ENCODE measurements around the gene KCNJ14. TPM values are rescaled to one million over a fixed set of nuclear protein-coding genes. Genes with fewer than 3 reads are reported as not detected.
A peak's percentile ranks its signal among the peaks of the same experiment; 100 is the strongest.
"Not testable (repeated sequence)": the region's sequence is repeated elsewhere in the genome, so short reads cannot be mapped to it uniquely, and the experiment has no call there.

The KCNJ14 gene
- total RNA-seq, 1 experiment from 2014 or later, result 3.6 TPM

DNA sequence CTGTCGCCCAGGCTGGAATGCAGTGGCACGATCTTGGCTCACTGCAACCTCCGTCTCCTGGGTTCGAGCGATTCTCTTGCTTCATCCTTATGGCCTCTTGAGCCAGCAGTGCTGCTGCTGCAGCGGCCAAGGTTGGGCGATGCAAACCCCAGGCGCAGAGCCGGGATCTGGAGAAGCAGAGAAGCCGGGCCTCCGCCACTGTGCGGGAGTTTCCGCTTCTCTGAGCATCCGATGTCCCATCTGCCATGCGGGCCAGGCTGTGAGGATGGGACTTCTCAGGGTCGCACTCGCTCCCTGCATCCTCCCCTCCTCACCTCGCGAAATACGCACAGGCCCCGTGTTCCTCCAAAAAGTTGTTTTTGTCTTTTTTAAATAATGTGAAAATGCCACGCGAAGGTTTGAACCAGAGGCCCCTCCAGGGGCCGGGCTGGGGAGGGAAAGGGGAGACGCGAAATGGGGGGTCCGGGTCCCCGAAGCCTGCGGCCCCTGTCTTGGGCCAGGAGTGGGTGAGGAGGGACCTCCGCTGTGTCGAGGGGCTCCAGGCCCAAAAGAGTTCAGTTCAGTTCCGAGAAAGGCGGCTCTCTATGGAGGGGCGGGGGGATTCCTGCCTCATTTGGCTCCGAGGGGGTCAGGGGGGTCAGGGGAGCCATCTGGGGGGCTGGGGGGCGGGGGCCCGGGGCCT, 29.7 kb downstream of the KCNJ14 start:
- Histone ChIP-seq H3K4me1 (peaks cover 13% of the 10 kb centered on the region), H3K27me3 (replicated peaks; ENCODE audit: control insufficient read depth, insufficient read depth, low read length) (no peaks in the 10 kb centered on the region), H3K9me3 (no peaks in the 10 kb centered on the region), H3K36me3 (ENCODE audit: control insufficient read depth, insufficient read depth, low read length) (no peaks in the 10 kb centered on the region), H3K4me3 (ENCODE audit: low read depth, low read length) (no peak overlapping the region)
- no peaks in the 10 kb centered on the region for H3K9me3 Mint-ChIP-seq (ENCODE audit: unreplicated experiment)
- DNase-seq, result no peak
- POLR2A ChIA-PET, result no interaction called here
- H3K27me3 Mint-ChIP-seq (ENCODE audit: insufficient read depth, unreplicated experiment), result no peaks in the 10 kb centered on the region
- H3K4me1 Mint-ChIP-seq (ENCODE audit: low read depth, unreplicated experiment), result peaks cover 15% of the 10 kb centered on the region
- BruUV-seq (replicated peaks), result no TSS peak
- H3K36me3 Mint-ChIP-seq (ENCODE audit: insufficient read depth, unreplicated experiment), result peaks cover 66% of the 10 kb centered on the region
- H3K27ac Mint-ChIP-seq (ENCODE audit: unreplicated experiment), result peak overlapping the region; percentile 23
- TF ChIP-seq, protein P1, sequence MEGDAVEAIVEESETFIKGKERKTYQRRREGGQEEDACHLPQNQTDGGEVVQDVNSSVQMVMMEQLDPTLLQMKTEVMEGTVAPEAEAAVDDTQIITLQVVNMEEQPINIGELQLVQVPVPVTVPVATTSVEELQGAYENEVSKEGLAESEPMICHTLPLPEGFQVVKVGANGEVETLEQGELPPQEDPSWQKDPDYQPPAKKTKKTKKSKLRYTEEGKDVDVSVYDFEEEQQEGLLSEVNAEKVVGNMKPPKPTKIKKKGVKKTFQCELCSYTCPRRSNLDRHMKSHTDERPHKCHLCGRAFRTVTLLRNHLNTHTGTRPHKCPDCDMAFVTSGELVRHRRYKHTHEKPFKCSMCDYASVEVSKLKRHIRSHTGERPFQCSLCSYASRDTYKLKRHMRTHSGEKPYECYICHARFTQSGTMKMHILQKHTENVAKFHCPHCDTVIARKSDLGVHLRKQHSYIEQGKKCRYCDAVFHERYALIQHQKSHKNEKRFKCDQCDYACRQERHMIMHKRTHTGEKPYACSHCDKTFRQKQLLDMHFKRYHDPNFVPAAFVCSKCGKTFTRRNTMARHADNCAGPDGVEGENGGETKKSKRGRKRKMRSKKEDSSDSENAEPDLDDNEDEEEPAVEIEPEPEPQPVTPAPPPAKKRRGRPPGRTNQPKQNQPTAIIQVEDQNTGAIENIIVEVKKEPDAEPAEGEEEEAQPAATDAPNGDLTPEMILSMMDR (IDR thresholded peaks at IDR 0.05; ENCODE audit: insufficient read depth in 1 of 2, low read depth in 1 of 2, low read length in 1 of 2, severe bottlenecking in 1 of 2, unreplicated experiment in 1 of 2), result no peak
- intact Hi-C loops (cut with micrococcal nuclease; ENCODE audit: unreplicated experiment), result no loop called here
- no peak overlapping the region for H3K4me3 Mint-ChIP-seq (ENCODE audit: unreplicated experiment)
- CTCF ChIA-PET, result no interaction called here

DNA sequence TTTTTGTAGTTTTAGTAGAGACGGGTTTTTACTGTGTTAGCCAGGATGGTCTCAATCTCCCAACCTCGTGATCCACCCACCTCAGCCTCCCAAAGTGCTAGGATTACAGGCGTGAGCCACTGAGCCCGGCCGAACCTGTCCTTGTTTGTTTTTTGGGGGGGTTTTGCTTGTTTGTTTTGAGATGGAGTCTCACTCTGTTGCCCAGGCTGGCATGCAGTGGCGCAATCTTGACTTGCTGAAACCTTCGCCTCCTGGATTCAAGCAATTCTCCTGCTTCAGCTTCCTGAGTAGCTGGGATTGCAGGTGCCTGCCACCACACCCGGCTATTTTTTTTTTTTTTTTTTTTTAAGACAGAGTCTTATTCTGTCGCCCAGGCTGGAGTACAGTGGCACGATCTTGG, 31.3 kb downstream of the KCNJ14 start:
- H3K27me3 ChIP-seq (replicated peaks; ENCODE audit: control insufficient read depth, insufficient read depth, low read length); H3K9me3 ChIP-seq; H3K4me3 ChIP-seq (ENCODE audit: low read depth, low read length); intact Hi-C loops (cut with micrococcal nuclease; ENCODE audit: unreplicated experiment); H3K27me3 Mint-ChIP-seq (ENCODE audit: insufficient read depth, unreplicated experiment); POLR2A ChIA-PET; H3K4me3 Mint-ChIP-seq (ENCODE audit: unreplicated experiment); DNase-seq; BruUV-seq (replicated peaks); H3K36me3 ChIP-seq (ENCODE audit: control insufficient read depth, insufficient read depth, low read length); H3K9me3 Mint-ChIP-seq (ENCODE audit: unreplicated experiment): not testable (repeated sequence)
- Mint-ChIP-seq H3K36me3 (ENCODE audit: insufficient read depth, unreplicated experiment) (peaks cover 53% of the 10 kb centered on the region), H3K27ac (ENCODE audit: unreplicated experiment) (peak overlapping the region; percentile 8), H3K4me1 (ENCODE audit: low read depth, unreplicated experiment) (peaks cover 21% of the 10 kb centered on the region)
- H3K4me1 ChIP-seq, result peaks cover 13% of the 10 kb centered on the region
- CTCF ChIA-PET, result interaction anchor here (4.1 kb wide), 1 partner anchor 98 kb away, joined by 73 read pairs; no protein-coding TSS in a partner anchor

DNA sequence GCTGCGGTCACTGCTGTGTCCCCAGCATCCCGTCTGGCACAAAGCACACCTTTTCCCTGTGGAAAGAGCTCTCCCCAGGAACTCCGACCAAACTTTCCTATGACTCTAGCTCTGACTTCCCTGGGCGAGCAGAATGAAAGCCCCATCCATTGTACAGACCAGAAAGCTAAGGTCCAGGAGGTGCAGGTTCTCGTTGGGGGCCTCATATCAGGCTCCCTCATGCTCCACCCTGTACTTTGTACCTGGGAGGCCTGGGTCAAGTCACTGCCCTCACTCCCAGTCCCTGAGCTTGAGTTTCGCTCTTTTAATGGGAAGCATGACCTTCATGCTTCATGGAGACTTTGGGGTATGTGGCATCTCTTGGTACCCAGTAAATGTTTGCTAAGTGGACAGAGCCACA, 32.2 kb downstream of the KCNJ14 start:
- Mint-ChIP-seq H3K27me3 (ENCODE audit: insufficient read depth, unreplicated experiment) (no peaks in the 10 kb centered on the region), H3K27ac (ENCODE audit: unreplicated experiment) (no peak overlapping the region), H3K4me1 (ENCODE audit: low read depth, unreplicated experiment) (peaks cover 28% of the 10 kb centered on the region), H3K36me3 (ENCODE audit: insufficient read depth, unreplicated experiment) (peaks cover 53% of the 10 kb centered on the region), H3K4me3 (ENCODE audit: unreplicated experiment) (no peak overlapping the region), H3K9me3 (ENCODE audit: unreplicated experiment) (no peaks in the 10 kb centered on the region)
- Histone ChIP-seq H3K4me3 (ENCODE audit: low read depth, low read length) (no peak overlapping the region), H3K9me3 (no peaks in the 10 kb centered on the region), H3K36me3 (ENCODE audit: control insufficient read depth, insufficient read depth, low read length) (no peaks in the 10 kb centered on the region), H3K4me1 (peaks cover 16% of the 10 kb centered on the region), H3K27me3 (replicated peaks; ENCODE audit: control insufficient read depth, insufficient read depth, low read length) (no peaks in the 10 kb centered on the region)
- ChIA-PET POLR2A (interaction anchor here (0.6 to 1.1 kb wide), 3 partner anchors 15 to 19 kb away, joined by 3 to 6 read pairs (median 4); no protein-coding TSS in a partner anchor), CTCF (interaction anchor here (0.5 to 4.1 kb wide), 5 partner anchors 18 to 121 kb away, joined by 3 to 73 read pairs (median 4); no protein-coding TSS in a partner anchor)
- intact Hi-C loops (cut with micrococcal nuclease; ENCODE audit: unreplicated experiment), result no loop called here
- no TSS peak for BruUV-seq (replicated peaks)
- TF ChIP-seq, protein P1 (IDR thresholded peaks at IDR 0.05; ENCODE audit: insufficient read depth in 1 of 2, low read depth in 1 of 2, low read length in 1 of 2, severe bottlenecking in 1 of 2, unreplicated experiment in 1 of 2), result no peak
- DNase-seq, result no peak
